HFF-Myc (cell line): ENCODE data around the gene LSM4.
A peak's percentile ranks its signal among the peaks of the same experiment; 100 is the strongest.

Experiments used
- DNase-seq: peaks from one replicate; pipeline ENCODE4 v3.0.0-alpha.2; 2011; ENCODE audit warnings: low read depth; ENCODE audit errors: extremely low read depth
- H3K4me3 ChIP-seq: replicated peaks from 2 replicates; pipeline ENCODE4 v1.5.1; 2011; ENCODE audit warnings: low read depth, mild to moderate bottlenecking, control low read depth, low read length
- CTCF ChIP-seq: IDR thresholded peaks from 2 replicates; pipeline ENCODE4 v1.5.1; 2012; ENCODE audit warnings: mild to moderate bottlenecking, low read depth, low read length, control low read depth; ENCODE audit errors: missing control alignments

LSM4 gene

GRCh38 chr19:18282021-18282787 is 40.7 kb downstream of the LSM4 start:
- peak overlapping the region; percentile 44 for H3K4me3 ChIP-seq
- no peak for TF ChIP-seq CTCF
- DNase-seq, result no peak

DNA sequence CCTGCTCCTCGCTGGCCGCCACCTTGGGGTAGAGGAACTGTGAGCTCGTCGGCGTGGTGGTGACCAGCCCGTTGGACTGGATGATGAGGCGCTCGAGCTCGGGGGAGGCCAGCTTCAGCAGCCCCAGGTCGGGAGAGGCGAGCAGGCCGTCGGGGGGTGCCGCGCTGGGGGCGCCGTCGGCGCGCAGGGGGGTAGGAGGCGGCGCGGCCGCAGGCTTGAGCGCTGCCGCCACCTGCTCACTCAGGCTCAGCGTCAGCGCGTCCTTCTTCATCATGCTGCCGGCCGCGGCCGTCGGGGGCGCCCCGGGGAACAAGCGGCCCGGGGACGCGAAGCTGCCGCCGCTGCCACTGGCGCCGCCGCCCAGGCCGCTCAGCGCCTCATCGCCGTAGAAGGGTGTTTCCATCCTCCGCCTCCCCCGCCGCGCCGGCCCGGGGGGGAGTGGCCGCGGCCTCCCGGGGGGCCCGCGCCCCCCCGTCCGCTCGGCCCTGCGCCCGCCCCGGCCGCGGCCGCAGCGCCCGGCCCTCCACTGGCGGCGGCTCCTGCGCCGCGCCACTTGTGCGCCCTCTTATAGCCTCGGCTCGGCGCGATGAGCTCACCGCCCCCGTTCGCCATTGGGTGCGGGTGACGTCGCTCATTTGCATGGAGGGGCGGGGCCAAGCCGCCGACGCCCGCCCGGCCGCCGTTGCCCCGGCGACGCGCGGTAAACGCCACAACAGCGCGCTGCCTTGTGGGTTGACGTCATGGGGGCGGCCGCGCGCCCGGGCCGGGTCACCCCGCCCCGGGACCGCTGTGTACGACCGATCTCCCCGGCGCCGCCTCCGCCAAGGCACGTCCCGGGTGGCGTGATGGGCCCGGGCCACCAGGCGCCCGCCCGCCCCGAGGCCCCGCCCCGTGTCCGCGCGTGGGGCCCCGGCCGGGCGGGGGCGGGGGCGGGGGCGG is 41.5 kb downstream of the LSM4 start, which contains the start of gene JUND:
TSS of gene JUND (minus strand) at position 541 of the 939 bp plus-strand sequence. CDS start at position 403, 138 bp downstream.
- DNase-seq, result peak; percentile 85
- H3K4me3 ChIP-seq, result peak within 1 kb of the TSS; percentile 91
- TF ChIP-seq CTCF, result no peak

GRCh38 chr19:18280247-18281081 is 42.4 kb downstream of the LSM4 start:
- H3K4me3 ChIP-seq, result peak overlapping the region; percentile 91
- TF ChIP-seq CTCF, result no peak
- no peak for DNase-seq

DNA sequence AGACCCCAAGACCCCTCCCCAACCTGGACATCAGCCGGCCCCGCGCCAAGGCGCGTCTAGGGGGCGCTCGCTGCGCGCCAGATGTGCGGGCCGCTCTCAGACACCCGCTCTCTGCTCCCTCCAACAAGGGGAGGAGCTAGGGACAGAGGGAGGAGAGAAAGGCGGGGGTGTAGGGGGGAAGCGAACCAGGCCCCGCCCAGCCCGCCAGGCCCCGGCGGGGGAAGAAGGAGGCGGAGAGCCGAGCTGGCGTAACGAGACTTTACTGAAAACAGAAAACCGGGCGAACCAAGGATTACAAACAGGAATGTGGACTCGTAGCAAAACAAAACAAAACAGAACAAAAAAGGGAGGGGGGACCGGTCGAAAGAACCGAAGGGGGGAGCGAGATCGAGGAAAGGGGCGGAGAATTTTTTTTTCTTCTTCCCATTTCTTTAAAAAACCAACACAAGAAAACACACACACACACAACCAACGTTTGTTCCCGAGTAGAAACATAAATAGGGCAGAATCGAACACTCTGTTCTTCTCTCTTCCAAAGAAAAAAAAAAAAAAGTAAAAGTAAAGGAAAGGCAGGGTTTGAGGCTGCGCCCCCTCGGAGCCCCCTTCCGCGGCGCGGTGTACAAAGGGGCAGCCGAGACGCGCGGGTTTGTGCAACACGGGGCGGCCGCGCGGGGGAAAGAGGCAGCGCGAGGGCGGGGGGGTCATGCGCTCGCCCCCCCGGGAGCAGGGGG is 43.2 kb downstream of the LSM4 start:
- TF ChIP-seq CTCF, result peak; percentile 95
- peak overlapping the region; percentile 91 for H3K4me3 ChIP-seq
- no peak for DNase-seq

GRCh38 chr19:18279266-18279515 is 43.7 kb downstream of the LSM4 start:
- no peak for DNase-seq
- peak overlapping the region; percentile 91 for H3K4me3 ChIP-seq
- no peak for TF ChIP-seq CTCF

DNA sequence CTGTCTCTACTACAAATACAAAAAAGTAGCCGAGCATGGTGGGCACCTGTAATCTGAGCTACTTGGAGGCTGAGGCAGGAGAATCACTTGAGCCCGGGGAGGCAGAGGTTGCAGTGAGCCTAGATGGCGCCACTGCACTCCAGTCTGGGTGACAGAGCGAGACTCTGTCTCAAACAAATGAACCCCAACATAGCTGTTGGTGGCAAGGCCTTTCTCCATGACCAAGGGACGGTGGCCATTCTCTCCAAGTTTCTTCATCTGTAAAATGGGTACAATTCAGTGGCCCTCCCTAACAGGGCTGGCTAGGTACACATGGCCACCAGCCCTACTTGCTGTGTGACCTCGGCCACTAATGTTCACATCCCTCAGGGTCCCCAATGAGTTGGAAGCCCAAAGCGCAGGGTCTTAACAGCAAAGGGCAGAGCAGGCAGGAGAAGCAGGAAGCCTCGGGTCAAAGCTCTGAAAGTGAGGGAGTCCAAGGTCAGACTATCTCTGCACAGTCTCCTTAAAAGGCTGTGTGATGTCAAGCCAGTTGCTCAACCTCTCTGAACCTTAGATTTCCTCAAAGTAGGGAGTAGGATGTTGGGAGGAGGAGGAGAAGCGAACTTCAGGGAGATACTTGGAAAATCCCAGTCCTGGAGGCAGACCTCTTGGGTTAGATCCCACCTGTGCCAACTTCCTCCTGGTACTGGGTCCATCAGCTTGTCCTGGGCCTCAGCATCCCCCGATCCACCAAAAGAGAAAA is 44.2 kb downstream of the LSM4 start:
- peak; percentile 36 for TF ChIP-seq CTCF
- DNase-seq, result no peak
- H3K4me3 ChIP-seq, result peak overlapping the region; percentile 91
